GM12801 (cell line): Measurements from ENCODE around the gene GPC6.

Source experiments
- CTCF ChIP-seq: IDR thresholded peaks from one replicate; pipeline ENCODE4 v1.5.1; 2011; ENCODE audit warnings: control low read depth; ENCODE audit not compliant: insufficient read length; ENCODE audit errors: extremely low read depth

The GPC6 gene

DNA sequence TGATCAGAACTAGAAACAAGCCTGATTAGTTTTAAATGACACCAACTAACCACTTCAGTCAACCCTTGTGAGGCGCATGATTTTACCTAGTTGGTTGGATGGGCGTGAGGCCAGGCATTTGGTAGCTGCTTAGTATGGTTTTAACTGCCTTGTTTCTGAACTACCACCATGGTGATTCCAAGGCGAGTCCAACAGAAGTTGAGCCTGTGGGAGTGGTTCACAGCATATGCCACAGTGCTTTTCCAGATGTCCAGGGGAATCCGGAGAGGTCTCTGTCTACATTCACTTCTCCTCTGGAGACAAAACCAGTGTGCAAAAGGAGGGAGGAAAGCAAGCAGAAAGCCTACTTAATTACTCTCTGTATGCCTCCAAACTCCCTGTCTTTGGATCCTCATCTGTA, 524.1 kb downstream of the GPC6 start:
- TF ChIP-seq CTCF, result no peak

- no peak for TF ChIP-seq CTCF
Observed at GRCh38 chr13:93751117-93751516, 524.5 kb downstream of the GPC6 start.

DNA sequence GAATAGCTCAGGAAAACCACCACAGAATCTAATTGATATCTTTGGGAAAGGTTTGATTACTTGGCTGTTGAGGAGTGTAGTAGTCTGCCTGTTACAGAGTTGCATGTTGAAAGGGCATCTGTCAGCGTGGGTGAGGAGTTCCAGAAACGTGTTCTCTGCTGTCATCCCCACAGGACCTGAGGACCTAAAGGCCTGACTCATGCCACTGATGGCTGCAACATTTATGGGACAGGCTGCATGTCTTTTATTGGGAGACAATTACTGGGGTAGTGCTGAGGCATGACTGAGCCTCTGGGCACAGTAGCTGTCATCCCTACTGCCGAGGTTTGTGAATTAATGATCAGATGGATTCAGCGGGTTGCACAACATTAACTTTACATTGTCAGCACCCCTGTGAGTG, 525.9 kb downstream of the GPC6 start:
- no peak for TF ChIP-seq CTCF

GRCh38 chr13:93753639-93754038, 527.0 kb downstream of the GPC6 start:
- no peak for TF ChIP-seq CTCF

DNA sequence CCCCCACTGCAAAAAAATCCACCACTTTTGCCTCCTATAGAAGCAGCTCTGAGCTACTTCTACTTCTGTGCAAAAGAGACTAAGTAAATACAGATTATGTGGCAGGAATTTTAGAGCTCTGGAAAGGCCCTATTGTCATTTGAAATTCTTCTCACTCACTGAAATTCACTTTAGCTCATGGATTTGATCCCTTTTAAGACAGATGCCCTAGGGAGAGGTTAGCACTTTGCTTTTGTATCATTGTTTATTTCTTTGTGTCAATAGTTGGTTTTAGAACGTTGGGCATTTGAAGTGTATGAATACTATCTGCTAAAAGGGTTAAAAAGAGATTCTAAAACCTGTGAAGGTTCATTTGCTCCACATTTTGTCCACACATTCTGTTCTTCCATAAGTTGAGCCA, 528.7 kb downstream of the GPC6 start:
- no peak for TF ChIP-seq CTCF

- no peak for TF ChIP-seq CTCF
Observed at GRCh38 chr13:93758575-93758974, 532.0 kb downstream of the GPC6 start.

- TF ChIP-seq CTCF, result no peak
Observed at GRCh38 chr13:93762708-93763426, 536.3 kb downstream of the GPC6 start.
